Measurements from ENCODE around the gene MDP1. TPM values are rescaled to one million over a fixed set of nuclear protein-coding genes. Genes with fewer than 3 reads are reported as not detected.

MDP1 gene
- total RNA-seq, 2 experiments from 2014 or later = 23.2 to 26.6 TPM

DNA sequence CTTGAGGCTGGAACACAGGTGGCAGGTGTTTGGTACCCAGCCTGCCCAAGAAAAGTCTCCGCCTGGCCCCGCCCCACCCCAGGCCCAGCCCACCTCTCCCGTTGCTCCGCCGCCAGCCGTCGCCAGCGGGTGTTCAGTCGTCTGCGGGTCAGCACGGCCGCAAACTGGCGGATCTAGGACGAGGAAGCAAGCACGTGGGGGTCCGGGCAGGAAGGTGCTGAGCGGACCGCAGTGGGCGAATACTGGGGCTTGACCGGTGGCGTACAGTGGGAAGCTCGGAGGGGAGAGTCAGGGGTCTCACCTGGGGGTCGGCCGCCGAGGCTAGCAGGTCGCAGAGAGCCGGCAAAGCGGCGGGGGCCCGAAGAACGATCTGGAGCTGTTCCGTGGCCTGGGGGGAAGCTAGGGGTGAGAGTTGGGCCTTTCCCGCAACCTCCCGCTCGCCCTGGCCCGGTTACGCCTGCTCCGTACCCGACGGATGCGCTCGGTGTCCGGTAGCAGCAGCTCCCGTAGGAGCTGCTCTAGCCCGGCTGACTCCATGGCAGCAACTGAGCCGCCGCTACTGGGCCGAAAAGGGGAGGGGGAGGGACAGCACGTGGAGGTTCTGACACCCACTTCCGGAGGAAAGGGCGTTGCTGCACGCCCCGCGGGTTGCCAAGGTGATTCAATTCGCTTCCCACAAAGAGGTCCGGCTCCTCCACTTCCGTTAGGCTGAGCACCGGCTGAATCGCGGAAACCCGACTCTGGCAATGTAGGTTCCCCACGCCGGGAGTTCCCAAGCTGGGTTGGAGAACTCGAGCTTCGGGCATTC, 27.4 kb downstream of the MDP1 start, which contains the start of gene IPO4:
Gene IPO4, minus strand, starts transcription at position 566 of the 808 bp plus-strand sequence. Its CDS starts 29 bp downstream, at position 537.
- H3K4me1 ChIP-seq (ENCODE audit: insufficient read depth, low read length, poor library complexity, severe bottlenecking) = peaks cover 16% of the 10 kb centered on the region
- ChIA-PET CTCF (ENCODE audit: unreplicated experiment) (no interaction called here), POLR2A (interaction anchor here (0.6 to 0.8 kb wide), 2 partner anchors 27 to 41 kb away, joined by 3 read pairs; partner anchors contain the start of genes IRF9 and RNF31)
- intact Hi-C loops (cut with micrococcal nuclease; ENCODE audit: unreplicated experiment) = loop anchor here (2.0 kb wide), 3 partner anchors 28 to 54 kb away; partner anchors contain the start of genes EMC9, IRF9 and TINF2
- peak; percentile 97 for DNase-seq (ENCODE audit: low spot score)
- no TSS peak for BruUV-seq (replicated peaks)
- TF ChIP-seq EZH2phosphoT487 (IDR thresholded peaks at IDR 0.05; ENCODE audit: borderline replicate concordance, low read depth, low read length) = no peak
- TF ChIP-seq, protein P1, sequence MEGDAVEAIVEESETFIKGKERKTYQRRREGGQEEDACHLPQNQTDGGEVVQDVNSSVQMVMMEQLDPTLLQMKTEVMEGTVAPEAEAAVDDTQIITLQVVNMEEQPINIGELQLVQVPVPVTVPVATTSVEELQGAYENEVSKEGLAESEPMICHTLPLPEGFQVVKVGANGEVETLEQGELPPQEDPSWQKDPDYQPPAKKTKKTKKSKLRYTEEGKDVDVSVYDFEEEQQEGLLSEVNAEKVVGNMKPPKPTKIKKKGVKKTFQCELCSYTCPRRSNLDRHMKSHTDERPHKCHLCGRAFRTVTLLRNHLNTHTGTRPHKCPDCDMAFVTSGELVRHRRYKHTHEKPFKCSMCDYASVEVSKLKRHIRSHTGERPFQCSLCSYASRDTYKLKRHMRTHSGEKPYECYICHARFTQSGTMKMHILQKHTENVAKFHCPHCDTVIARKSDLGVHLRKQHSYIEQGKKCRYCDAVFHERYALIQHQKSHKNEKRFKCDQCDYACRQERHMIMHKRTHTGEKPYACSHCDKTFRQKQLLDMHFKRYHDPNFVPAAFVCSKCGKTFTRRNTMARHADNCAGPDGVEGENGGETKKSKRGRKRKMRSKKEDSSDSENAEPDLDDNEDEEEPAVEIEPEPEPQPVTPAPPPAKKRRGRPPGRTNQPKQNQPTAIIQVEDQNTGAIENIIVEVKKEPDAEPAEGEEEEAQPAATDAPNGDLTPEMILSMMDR (conservative IDR thresholded peaks at IDR 0.05; ENCODE audit: low read length) = no peak
- H3K9me3 ChIP-seq (ENCODE audit: low read length) = no peaks in the 10 kb centered on the region
- H3K79me2 ChIP-seq (ENCODE audit: insufficient read depth, low read depth, low read length) = peaks cover 11% of the 10 kb centered on the region; the same call in 1 of the 2 replicates
- peak within 1 kb of the TSS; percentile 19; the same call in 1 of the 2 replicates for H2AFZ ChIP-seq (ENCODE audit: low read length)
- no peaks in the 10 kb centered on the region for H3K9me2 ChIP-seq (ENCODE audit: insufficient read depth, low read length)
- peak within 1 kb of the TSS; percentile 85 for H3K4me3 ChIP-seq (ENCODE audit: low read depth, low read length, poor library complexity, severe bottlenecking)
- H3K27ac ChIP-seq (ENCODE audit: low read depth, low read length, poor library complexity, severe bottlenecking) = peak within 1 kb of the TSS; percentile 26
- H3K4me2 ChIP-seq (ENCODE audit: low read length) = peak within 1 kb of the TSS; percentile 93
- peaks cover 58% of the 10 kb centered on the region for H3K36me3 ChIP-seq (ENCODE audit: insufficient read depth, low read length)
- H4K20me1 ChIP-seq (ENCODE audit: insufficient read depth, low read length) = no peaks in the 10 kb centered on the region

DNA sequence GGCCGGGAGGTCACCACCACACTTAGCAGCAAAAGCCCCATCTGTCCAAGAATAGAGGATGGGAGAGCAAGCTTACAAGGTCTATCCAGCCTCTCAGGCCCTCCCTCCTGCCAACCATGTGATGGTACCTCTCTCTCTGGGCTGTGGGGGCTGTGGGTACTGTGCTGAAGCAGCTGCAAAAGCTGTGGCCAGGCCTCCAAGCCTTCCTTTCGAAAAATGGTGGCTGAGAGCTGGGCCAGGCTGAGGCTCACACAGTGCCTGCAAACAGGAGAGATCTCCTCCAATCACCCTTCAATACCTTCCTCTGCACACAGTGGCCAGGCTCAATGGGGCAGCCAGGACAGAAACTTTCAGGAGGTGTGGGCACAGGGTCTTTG, 28.3 kb downstream of the MDP1 start:
- peak overlapping the region; percentile 85 for H3K4me3 ChIP-seq (ENCODE audit: low read depth, low read length, poor library complexity, severe bottlenecking)
- peaks cover 61% of the 10 kb centered on the region for H3K36me3 ChIP-seq (ENCODE audit: insufficient read depth, low read length)
- POLR2A ChIA-PET = no interaction called here
- peak overlapping the region; percentile 93 for H3K4me2 ChIP-seq (ENCODE audit: low read length)
- CTCF ChIA-PET (ENCODE audit: unreplicated experiment) = no interaction called here
- H3K4me1 ChIP-seq (ENCODE audit: insufficient read depth, low read length, poor library complexity, severe bottlenecking) = peaks cover 16% of the 10 kb centered on the region
- no peaks in the 10 kb centered on the region for H3K9me3 ChIP-seq (ENCODE audit: low read length)
- no peaks in the 10 kb centered on the region for H4K20me1 ChIP-seq (ENCODE audit: insufficient read depth, low read length)
- peaks cover 11% of the 10 kb centered on the region; the same call in 1 of the 2 replicates for H3K79me2 ChIP-seq (ENCODE audit: insufficient read depth, low read depth, low read length)
- DNase-seq (ENCODE audit: low spot score) = no peak
- H3K9me2 ChIP-seq (ENCODE audit: insufficient read depth, low read length) = no peaks in the 10 kb centered on the region
- no TSS peak for BruUV-seq (replicated peaks)
- no peak overlapping the region for H2AFZ ChIP-seq (ENCODE audit: low read length)
- TF ChIP-seq, protein P1 (conservative IDR thresholded peaks at IDR 0.05; ENCODE audit: low read length) = no peak
- no peak for TF ChIP-seq EZH2phosphoT487 (IDR thresholded peaks at IDR 0.05; ENCODE audit: borderline replicate concordance, low read depth, low read length)
- H3K27ac ChIP-seq (ENCODE audit: low read depth, low read length, poor library complexity, severe bottlenecking) = no peak overlapping the region
- intact Hi-C loops (cut with micrococcal nuclease; ENCODE audit: unreplicated experiment) = no loop called here

All from OCI-LY7 (cell line).